ENCODE results near the gene LRRC23.
"Not testable (repeated sequence)": the region's sequence is repeated elsewhere in the genome, so short reads cannot be mapped to it uniquely, and the experiment has no call there.

DNA sequence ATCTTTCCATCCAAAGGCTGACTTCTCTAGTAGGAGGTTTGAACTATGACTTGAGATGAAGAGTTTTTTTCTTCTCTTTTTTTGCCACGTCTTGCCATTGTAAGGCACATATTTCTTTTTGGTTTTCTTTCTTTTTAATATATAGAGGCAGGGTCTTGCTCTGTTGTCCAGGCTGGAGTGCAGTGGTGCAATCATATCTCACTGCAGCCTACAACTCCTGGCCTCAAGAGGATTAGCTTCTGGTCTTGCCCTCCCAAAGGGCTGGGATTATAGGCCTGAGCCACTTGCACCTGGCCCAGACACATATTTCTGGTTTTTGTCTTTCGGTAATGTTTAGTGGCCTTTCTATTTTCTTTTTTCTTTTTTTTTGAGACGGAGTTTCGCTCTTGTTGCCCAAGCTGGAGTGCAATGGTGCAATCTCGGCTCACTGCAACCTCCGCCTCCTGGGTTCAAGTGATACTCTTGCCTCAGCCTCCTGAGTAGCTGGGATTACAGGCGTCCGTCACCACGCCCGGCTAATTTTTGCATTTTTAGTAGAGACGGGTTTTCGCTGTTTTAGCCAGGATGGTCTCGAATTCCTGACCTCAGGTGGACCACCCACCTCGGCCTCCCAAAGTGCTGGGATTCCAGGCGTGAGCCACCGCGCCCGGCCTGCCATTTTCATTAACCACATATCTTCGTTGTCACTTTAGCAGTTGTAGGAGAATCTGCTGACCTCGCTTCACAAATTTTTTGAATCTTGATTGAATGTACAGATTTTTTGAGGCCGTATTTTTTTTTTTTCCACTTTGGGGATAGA lies 14.6 kb upstream of the LRRC23 start:
- TF ChIP-seq POLR2A (IDR thresholded peaks at IDR 0.05), result not testable (repeated sequence)
- TF ChIP-seq, protein P1, sequence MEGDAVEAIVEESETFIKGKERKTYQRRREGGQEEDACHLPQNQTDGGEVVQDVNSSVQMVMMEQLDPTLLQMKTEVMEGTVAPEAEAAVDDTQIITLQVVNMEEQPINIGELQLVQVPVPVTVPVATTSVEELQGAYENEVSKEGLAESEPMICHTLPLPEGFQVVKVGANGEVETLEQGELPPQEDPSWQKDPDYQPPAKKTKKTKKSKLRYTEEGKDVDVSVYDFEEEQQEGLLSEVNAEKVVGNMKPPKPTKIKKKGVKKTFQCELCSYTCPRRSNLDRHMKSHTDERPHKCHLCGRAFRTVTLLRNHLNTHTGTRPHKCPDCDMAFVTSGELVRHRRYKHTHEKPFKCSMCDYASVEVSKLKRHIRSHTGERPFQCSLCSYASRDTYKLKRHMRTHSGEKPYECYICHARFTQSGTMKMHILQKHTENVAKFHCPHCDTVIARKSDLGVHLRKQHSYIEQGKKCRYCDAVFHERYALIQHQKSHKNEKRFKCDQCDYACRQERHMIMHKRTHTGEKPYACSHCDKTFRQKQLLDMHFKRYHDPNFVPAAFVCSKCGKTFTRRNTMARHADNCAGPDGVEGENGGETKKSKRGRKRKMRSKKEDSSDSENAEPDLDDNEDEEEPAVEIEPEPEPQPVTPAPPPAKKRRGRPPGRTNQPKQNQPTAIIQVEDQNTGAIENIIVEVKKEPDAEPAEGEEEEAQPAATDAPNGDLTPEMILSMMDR (IDR thresholded peaks at IDR 0.05), result not testable (repeated sequence)
